SK-N-SH (cell line): ENCODE results near the gene SRRT. TPM values are rescaled to one million over a fixed set of nuclear protein-coding genes. Genes with fewer than 3 reads are reported as not detected.
"Not testable (repeated sequence)": the region's sequence is repeated elsewhere in the genome, so short reads cannot be mapped to it uniquely, and the experiment has no call there.

ENCODE experiments used
- CTCF ChIA-PET: fragments of 300-600, 350-600 bp; formaldehyde crosslinking; extraction: SDS; loops from one replicate; lab custom pipeline; 2021; lab: Yijun Ruan, JAX
- POLR2A ChIA-PET: fragments of 350-600 bp; sonication (Branson Sonifier 250); formaldehyde crosslinking; extraction: SDS; loops from one replicate; lab custom pipeline; 2020; ENCODE audit warnings: antibody characterized with exemption, inconsistent platforms; lab: Yijun Ruan, JAX
- DNase-seq: peaks from one replicate; pipeline ENCODE4 v3.0.0; 2012
- H2AFZ ChIP-seq: fragments of 200-600 bp; sonication (generic); 2 replicates; pipeline ENCODE4 v1.8.1; 2016; ENCODE audit warnings: antibody characterized with exemption, mild to moderate bottlenecking, low read depth
- H3F3A ChIP-seq: fragments of 200-600 bp; sonication (generic); replicated peaks from 2 replicates; pipeline ENCODE3; 2016; ENCODE audit warnings: antibody characterized with exemption, mild to moderate bottlenecking; ENCODE audit not compliant: insufficient read depth
- H3K27ac ChIP-seq, 2 experiments: fragments of 200-500 bp in 1 of 2; fragments of 200-600 bp in 1 of 2; sonication (Bioruptor generic) in 1 of 2; sonication (generic), shearing (Covaris generic) in 1 of 2; 2 replicates each; pipeline versions ENCODE4 v1.5.1 to v1.6.1; 2014 to 2016; ENCODE audit warnings: low read depth in 2 of 2, inconsistent platforms in 1 of 2, low read length in 1 of 2, mild to moderate bottlenecking in 1 of 2, mixed read lengths in 1 of 2
- H3K27me3 ChIP-seq: fragments of 200-600 bp; sonication (generic), shearing (Covaris generic); 2 replicates; pipeline ENCODE4 v1.6.1; 2016; ENCODE audit warnings: mixed run types; ENCODE audit not compliant: insufficient read depth
- H3K36me3 ChIP-seq, 2 experiments: fragments of 200-500 bp in 1 of 2; fragments of 200-600 bp in 1 of 2; sonication (Bioruptor generic) in 1 of 2; sonication (generic) in 1 of 2; replicated peaks in 1 of 2; 2 replicates each; pipeline versions ENCODE3 to v1.5.1; 2014 to 2016; ENCODE audit warnings: low read length in 1 of 2, mild to moderate bottlenecking in 1 of 2; ENCODE audit not compliant: insufficient read depth in 2 of 2, control insufficient read depth in 1 of 2
- H3K4me1 ChIP-seq, 2 experiments: fragments of 200-500 bp in 1 of 2; fragments of 200-600 bp in 1 of 2; sonication (Bioruptor generic) in 1 of 2; sonication (generic), shearing (Covaris generic) in 1 of 2; 2 replicates each; pipeline versions ENCODE4 v1.5.1 to v1.6.1; 2014 to 2016; ENCODE audit warnings: low read depth in 1 of 2, low read length in 1 of 2, mixed run types in 1 of 2; ENCODE audit not compliant: insufficient read depth in 2 of 2, control insufficient read depth in 1 of 2
- H3K4me2 ChIP-seq: fragments of 200-600 bp; sonication (generic), shearing (Covaris generic); 2 replicates; pipeline ENCODE4 v1.6.1; 2017; ENCODE audit warnings: mixed run types
- H3K4me3 ChIP-seq, 2 experiments: fragments of 200-500 bp in 1 of 2; fragments of 200-600 bp in 1 of 2; sonication (Bioruptor generic) in 1 of 2; sonication (generic), shearing (Covaris generic) in 1 of 2; 2 replicates each; pipeline versions ENCODE4 v1.5.1 to v1.8.1; 2014 to 2016; ENCODE audit warnings: low read depth in 2 of 2, inconsistent platforms in 1 of 2, low read length in 1 of 2, mild to moderate bottlenecking in 1 of 2, mixed read lengths in 1 of 2, moderate library complexity in 1 of 2
- H3K79me2 ChIP-seq: fragments of 200-600 bp; sonication (generic); 2 replicates; pipeline ENCODE4 v1.8.1; 2017; ENCODE audit warnings: mild to moderate bottlenecking; ENCODE audit not compliant: insufficient read depth
- H3K9ac ChIP-seq: fragments of 200-600 bp; sonication (generic); 2 replicates; pipeline ENCODE4 v1.6.1; 2017; ENCODE audit warnings: mixed run types
- H3K9me2 ChIP-seq: fragments of 200-600 bp; sonication (generic); 2 replicates; pipeline ENCODE4 v1.6.1; 2017; ENCODE audit warnings: mixed run types
- H3K9me3 ChIP-seq: fragments of 200-600 bp; sonication (generic); 2 replicates; pipeline ENCODE4 v1.6.1; 2017; ENCODE audit warnings: mixed run types, mild to moderate bottlenecking, moderate library complexity
- H4K20me1 ChIP-seq: fragments of 200-600 bp; sonication (generic); 2 replicates; pipeline ENCODE4 v1.6.1; 2017; ENCODE audit warnings: mild to moderate bottlenecking, mixed run types; ENCODE audit not compliant: insufficient read depth
- CHD2 ChIP-seq: fragments of 150-350 bp; IDR thresholded peaks from 2 replicates; pipeline ENCODE4 v1.6.1; 2018; ENCODE audit warnings: low read length; ENCODE audit not compliant: partially characterized antibody
- EP300 ChIP-seq, 2 experiments: IDR thresholded peaks; 2 replicates each; pipeline versions ENCODE4 v1.4.0 to v1.6.1; 2012; ENCODE audit warnings: borderline replicate concordance in 1 of 2, low read depth in 1 of 2, low read length in 1 of 2
- EZH2phosphoT487 ChIP-seq: fragments of 200-600 bp; sonication (generic); IDR thresholded peaks from 2 replicates; pipeline ENCODE4 v1.6.1; 2017; ENCODE audit warnings: low read depth, mixed run types, mild to moderate bottlenecking, antibody characterized with exemption, moderate library complexity, borderline replicate concordance
- FOXM1 ChIP-seq: IDR thresholded peaks from 2 replicates; pipeline ENCODE4 v1.4.0; 2012; ENCODE audit warnings: low read depth, mild to moderate bottlenecking
- GATA2 ChIP-seq: sonication (generic); formaldehyde crosslinking; IDR thresholded peaks from 2 replicates; pipeline ENCODE4 v1.5.0; 2020; ENCODE audit warnings: mild to moderate bottlenecking, missing genetic modification reagents
- IRF3 ChIP-seq: fragments of 150-350 bp; IDR thresholded peaks from 2 replicates; pipeline ENCODE4 v1.6.1; 2016; ENCODE audit warnings: mild to moderate bottlenecking, low read depth, low read length
- JUND ChIP-seq: IDR thresholded peaks from 2 replicates; pipeline ENCODE4 v1.4.0; 2012
- MXI1 ChIP-seq: IDR thresholded peaks from 2 replicates; pipeline ENCODE4 v1.6.1; 2012; ENCODE audit warnings: mild to moderate bottlenecking, low read depth, low read length, improper control_type of control experiment
- NFIC ChIP-seq: IDR thresholded peaks from 2 replicates; pipeline ENCODE4 v1.4.0; 2012; ENCODE audit warnings: borderline replicate concordance
- RCOR1 ChIP-seq: fragments of 150-350 bp; IDR thresholded peaks from 2 replicates; pipeline ENCODE4 v1.6.1; 2017; ENCODE audit warnings: antibody characterized with exemption, low read length
- SIN3A ChIP-seq: IDR thresholded peaks from 2 replicates; pipeline ENCODE4 v1.6.1; 2012; ENCODE audit warnings: low read depth, mild to moderate bottlenecking, low read length, moderate library complexity, borderline replicate concordance
- SMC3 ChIP-seq: IDR thresholded peaks from 2 replicates; pipeline ENCODE4 v1.6.1; 2012; ENCODE audit warnings: low read depth, low read length, improper control_type of control experiment
- TAF1 ChIP-seq: IDR thresholded peaks from 2 replicates; pipeline ENCODE4 v1.6.1; 2012; ENCODE audit warnings: low read depth, mild to moderate bottlenecking, low read length, moderate library complexity, borderline replicate concordance
- TCF12 ChIP-seq: IDR thresholded peaks from 2 replicates; pipeline ENCODE4 v1.4.0; 2012
- WGBS: methylation state at CpG from one replicate; pipeline ENCODE4 v1.1.6; 2017; ENCODE audit warnings: low lambda C conversion rate; 5-methylcytosine and 5-hydroxymethylcytosine counted together
- polyA plus RNA-seq, 3 experiments: library from polyadenylated mRNA; depleted of rRNA; stranded (reverse); fragments of >200 nt; gene quantifications; 2 replicates each; pipeline ENCODE4 v1.2.3, GENCODE V29; 2012
- TF ChIP-seq, protein P1 (sequence below): IDR thresholded peaks from 2 replicates; pipeline ENCODE4 v1.6.1; 2012; ENCODE audit warnings: mild to moderate bottlenecking, low read depth, low read length, moderate library complexity

SRRT gene
- polyA plus RNA-seq, 1 of the 3 experiments (the other 2 are of a cell fraction): 92.7 TPM

GRCh38 chr7:100908512-100908911 is 33.6 kb downstream of the SRRT start:
- POLR2A ChIA-PET: no interaction called here

GRCh38 chr7:100910443-100910842 is 35.5 kb downstream of the SRRT start:
- H3F3A ChIP-seq, POLR2A ChIA-PET, DNase-seq, H3K36me3 ChIP-seq, H3K27ac ChIP-seq, H3K4me3 ChIP-seq, H2AFZ ChIP-seq, H4K20me1 ChIP-seq, H3K4me1 ChIP-seq, H3K4me2 ChIP-seq, H3K9me2 ChIP-seq, H3K9me3 ChIP-seq, H3K79me2 ChIP-seq, H3K9ac ChIP-seq: not testable (repeated sequence)
- 61% methylated on average over 7 of the region's 7 CpGs for WGBS
- H3K27me3 ChIP-seq: peaks cover 31% of the 10 kb centered on the region
- CTCF ChIA-PET: interaction anchor here (0.9 to 3.6 kb wide), 8 partner anchors 12 to 184 kb away, joined by 3 to 19 read pairs (median 6); partner anchors contain the start of gene ACHE

More at GRCh38 chr7:100908512-100908911, 33.6 kb downstream of the SRRT start:
- no peak for TF ChIP-seq TCF12
- TF ChIP-seq MXI1: no peak
- no peak for TF ChIP-seq CHD2
- TF ChIP-seq NFIC: no peak
- no peak for TF ChIP-seq FOXM1
- TF ChIP-seq JUND: no peak
- TF ChIP-seq TAF1: no peak
- TF ChIP-seq, protein P1, sequence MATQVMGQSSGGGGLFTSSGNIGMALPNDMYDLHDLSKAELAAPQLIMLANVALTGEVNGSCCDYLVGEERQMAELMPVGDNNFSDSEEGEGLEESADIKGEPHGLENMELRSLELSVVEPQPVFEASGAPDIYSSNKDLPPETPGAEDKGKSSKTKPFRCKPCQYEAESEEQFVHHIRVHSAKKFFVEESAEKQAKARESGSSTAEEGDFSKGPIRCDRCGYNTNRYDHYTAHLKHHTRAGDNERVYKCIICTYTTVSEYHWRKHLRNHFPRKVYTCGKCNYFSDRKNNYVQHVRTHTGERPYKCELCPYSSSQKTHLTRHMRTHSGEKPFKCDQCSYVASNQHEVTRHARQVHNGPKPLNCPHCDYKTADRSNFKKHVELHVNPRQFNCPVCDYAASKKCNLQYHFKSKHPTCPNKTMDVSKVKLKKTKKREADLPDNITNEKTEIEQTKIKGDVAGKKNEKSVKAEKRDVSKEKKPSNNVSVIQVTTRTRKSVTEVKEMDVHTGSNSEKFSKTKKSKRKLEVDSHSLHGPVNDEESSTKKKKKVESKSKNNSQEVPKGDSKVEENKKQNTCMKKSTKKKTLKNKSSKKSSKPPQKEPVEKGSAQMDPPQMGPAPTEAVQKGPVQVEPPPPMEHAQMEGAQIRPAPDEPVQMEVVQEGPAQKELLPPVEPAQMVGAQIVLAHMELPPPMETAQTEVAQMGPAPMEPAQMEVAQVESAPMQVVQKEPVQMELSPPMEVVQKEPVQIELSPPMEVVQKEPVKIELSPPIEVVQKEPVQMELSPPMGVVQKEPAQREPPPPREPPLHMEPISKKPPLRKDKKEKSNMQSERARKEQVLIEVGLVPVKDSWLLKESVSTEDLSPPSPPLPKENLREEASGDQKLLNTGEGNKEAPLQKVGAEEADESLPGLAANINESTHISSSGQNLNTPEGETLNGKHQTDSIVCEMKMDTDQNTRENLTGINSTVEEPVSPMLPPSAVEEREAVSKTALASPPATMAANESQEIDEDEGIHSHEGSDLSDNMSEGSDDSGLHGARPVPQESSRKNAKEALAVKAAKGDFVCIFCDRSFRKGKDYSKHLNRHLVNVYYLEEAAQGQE: no peak
- no peak for TF ChIP-seq SIN3A
- no peak for TF ChIP-seq IRF3
- TF ChIP-seq RCOR1: no peak
- TF ChIP-seq SMC3: no peak
- no peak for TF ChIP-seq EZH2phosphoT487
- TF ChIP-seq EP300 (IDR thresholded peaks at IDR 0.05; ENCODE audit: borderline replicate concordance in 1 of 2, low read depth in 1 of 2, low read length in 1 of 2): no peak
- TF ChIP-seq GATA2 (CRISPR knock-in tag): no peak
- 52% methylated on average over 5 of the region's 5 CpGs for WGBS
- no peaks in the 10 kb centered on the region for H3K36me3 ChIP-seq
- no peak for DNase-seq
- H3K4me3 ChIP-seq: no peak overlapping the region
- H3K9me2 ChIP-seq: no peaks in the 10 kb centered on the region
- CTCF ChIA-PET: interaction anchor here (1.0 to 1.6 kb wide), 2 partner anchors 10 to 14 kb away, joined by 3 to 4 read pairs; no protein-coding TSS in a partner anchor
- no peaks in the 10 kb centered on the region for H3K79me2 ChIP-seq
- no peak overlapping the region for H2AFZ ChIP-seq
- no peak overlapping the region for H3K27ac ChIP-seq
- peaks cover 40% of the 10 kb centered on the region for H3K27me3 ChIP-seq
- no peaks in the 10 kb centered on the region for H4K20me1 ChIP-seq
- no peaks in the 10 kb centered on the region for H3F3A ChIP-seq
- no peak overlapping the region for H3K4me2 ChIP-seq
- H3K9me3 ChIP-seq: no peaks in the 10 kb centered on the region
- H3K4me1 ChIP-seq: no peaks in the 10 kb centered on the region
- no peak overlapping the region for H3K9ac ChIP-seq
